Left lobe of liver (tissue), 2 donors: ENCODE measurements around the gene TM9SF4. TPM values are rescaled to one million over a fixed set of nuclear protein-coding genes. Genes with fewer than 3 reads are reported as not detected.
"Not testable (repeated sequence)": the region's sequence is repeated elsewhere in the genome, so short reads cannot be mapped to it uniquely, and the experiment has no call there.

Experiments used
- ATAC-seq: fragments of 200-7000 bp; cut with Tn5 transposase; one replicate; pipeline ENCODE4 v1.9.1; 2020; ENCODE audit warnings: mild to moderate bottlenecking, moderate library complexity
- DNase-seq: peaks from one replicate; pipeline ENCODE4 v3.0.0-alpha.2; 2020; ENCODE audit warnings: low spot score
- total RNA-seq: library from RNA; stranded (reverse); gene quantifications from one replicate; pipeline ENCODE4 v1.2.1, GENCODE V29; 2021
- donor health status: DM: no; HTN: no; CAD: no; lungs with moderate emphysema.
- donor health status: DM: no; HTN: yes; CAD: no.

Gene TM9SF4
- total RNA-seq, 1 donor from 2014 or later = 25.3 TPM

GRCh38 chr20:32155017-32155981 lies 45.8 kb downstream of the TM9SF4 start:
- peak; percentile 89 for ATAC-seq
- DNase-seq = peak; percentile 76

GRCh38 chr20:32157611-32158010 lies 48.1 kb downstream of the TM9SF4 start:
- no peak for ATAC-seq

GRCh38 chr20:32158351-32158750 lies 48.8 kb downstream of the TM9SF4 start:
- DNase-seq (no peak), ATAC-seq (no peak)

More at GRCh38 chr20:32157611-32158010, 48.1 kb downstream of the TM9SF4 start:
- no peak for DNase-seq

GRCh38 chr20:32158943-32159660 lies 49.6 kb downstream of the TM9SF4 start:
- DNase-seq (no peak), ATAC-seq (no peak)

GRCh38 chr20:32159766-32160221 lies 50.3 kb downstream of the TM9SF4 start:
- no peak for DNase-seq
- no peak for ATAC-seq

- DNase-seq = no peak
- no peak for ATAC-seq
These were observed 50.8 kb downstream of the TM9SF4 start for GRCh38 chr20:32160341-32160740.

- ATAC-seq = no peak
- DNase-seq = no peak
These were observed 52.8 kb downstream of the TM9SF4 start for GRCh38 chr20:32162351-32162750.

GRCh38 chr20:32163951-32164350 lies 54.4 kb downstream of the TM9SF4 start:
- ATAC-seq (no peak), DNase-seq (no peak)

- no peak for DNase-seq
- no peak for ATAC-seq
These were observed 55.6 kb downstream of the TM9SF4 start for GRCh38 chr20:32164984-32165735.

GRCh38 chr20:32165836-32166545 lies 56.5 kb downstream of the TM9SF4 start:
- DNase-seq (no peak), ATAC-seq (no peak)

- DNase-seq (no peak), ATAC-seq (no peak)
These were observed 58.0 kb downstream of the TM9SF4 start for GRCh38 chr20:32167552-32167951.

- DNase-seq = no peak
These were observed 58.8 kb downstream of the TM9SF4 start for GRCh38 chr20:32168184-32168910.

GRCh38 chr20:32177696-32178095 lies 68.2 kb downstream of the TM9SF4 start:
- not testable (repeated sequence) for DNase-seq, ATAC-seq

More at GRCh38 chr20:32168184-32168910, 58.8 kb downstream of the TM9SF4 start:
- ATAC-seq = no peak

GRCh38 chr20:32179515-32179914 lies 70.0 kb downstream of the TM9SF4 start:
- ATAC-seq (no peak), DNase-seq (no peak)

GRCh38 chr20:32179934-32180333 lies 70.4 kb downstream of the TM9SF4 start:
- no peak for DNase-seq
- ATAC-seq = no peak

- DNase-seq (no peak), ATAC-seq (no peak)
These were observed 72.1 kb downstream of the TM9SF4 start for GRCh38 chr20:32181606-32182005.

GRCh38 chr20:32183947-32184635 lies 74.6 kb downstream of the TM9SF4 start:
- DNase-seq (no peak), ATAC-seq (no peak)

GRCh38 chr20:32184961-32185603 lies 75.6 kb downstream of the TM9SF4 start:
- ATAC-seq (no peak), DNase-seq (no peak)

GRCh38 chr20:32186506-32186905 lies 77.0 kb downstream of the TM9SF4 start:
- DNase-seq = no peak

More at GRCh38 chr20:32186506-32186905, 77.0 kb downstream of the TM9SF4 start:
- ATAC-seq = no peak
